ENCODE results near the gene FBXO30.

FBXO30 gene

GRCh38 chr6:145798530-145798929 lies 16.1 kb downstream of the FBXO30 start:
- no peak overlapping the region for H3K4me2 ChIP-seq (ENCODE audit: insufficient read depth, low read length, poor library complexity, severe bottlenecking)
- no peak overlapping the region for H3K23ac ChIP-seq (ENCODE audit: low read depth, low read length, poor library complexity)
- H3K9ac ChIP-seq (ENCODE audit: low read depth, low read length, poor library complexity) = no peak overlapping the region
- no peak overlapping the region for H2BK5ac ChIP-seq (ENCODE audit: low read length)
- no peak overlapping the region for H4K91ac ChIP-seq (ENCODE audit: low read depth, low read length, poor library complexity)
- no peak overlapping the region for H2BK120ac ChIP-seq (ENCODE audit: low read depth, low read length)
- no peak overlapping the region for H2AFZ ChIP-seq (ENCODE audit: low read length)
- H3K4me1 ChIP-seq (ENCODE audit: control insufficient read depth in 2 of 2, insufficient read depth in 1 of 2, low read depth in 1 of 2, low read length in 2 of 2) = no peaks in the 10 kb centered on the region
- no peak overlapping the region for H3K4ac ChIP-seq (ENCODE audit: low read length)
- H2BK12ac ChIP-seq (ENCODE audit: low read length) = no peak overlapping the region
- H3K9me3 ChIP-seq (replicated peaks in 1 of 2; ENCODE audit: control insufficient read depth in 2 of 2, insufficient read depth in 1 of 2, low read depth in 1 of 2, low read length in 2 of 2) = no peaks in the 10 kb centered on the region
- H2AK5ac ChIP-seq (ENCODE audit: low read depth, low read length) = no peak overlapping the region
- H3K18ac ChIP-seq (ENCODE audit: low read length) = no peak overlapping the region
- no peak overlapping the region for H3K4me3 ChIP-seq (ENCODE audit: low read length in 2 of 2)
- no peak overlapping the region for H2BK15ac ChIP-seq (ENCODE audit: low read length)
- no peak overlapping the region for H4K8ac ChIP-seq (ENCODE audit: low read depth, low read length)
- WGBS, 2 donors (ENCODE audit: extremely low coverage in 2 of 2, insufficient read length in 2 of 2, insufficient replicate concordance in 1 of 2) = no CpG with 5 or more reads among the region's 2 CpGs
- no peaks in the 10 kb centered on the region for H3K27me3 ChIP-seq (ENCODE audit: control insufficient read depth in 3 of 3, insufficient read depth in 3 of 3, low read depth in 1 of 3, low read length in 3 of 3)
- H3K36me3 ChIP-seq (replicated peaks in 1 of 2; ENCODE audit: control insufficient read depth in 2 of 2, insufficient read depth in 2 of 2, low read length in 2 of 2) = peaks cover 6 to 70% of the 10 kb centered on the region in 2 donors
- H3K79me1 ChIP-seq (ENCODE audit: low read depth, low read length) = no peaks in the 10 kb centered on the region
- no peak overlapping the region for H3K27ac ChIP-seq (replicated peaks; ENCODE audit: low read length)
- H3K14ac ChIP-seq (ENCODE audit: low read length) = no peak overlapping the region
- DNase-seq (ENCODE audit: low spot score) = no peak

- peaks cover 7% of the 10 kb centered on the region for H3K79me1 ChIP-seq (ENCODE audit: low read depth, low read length)
- WGBS, 2 donors (ENCODE audit: extremely low coverage in 2 of 2, insufficient read length in 2 of 2, insufficient replicate concordance in 1 of 2) = no CpG with 5 or more reads among the region's 3 CpGs
- H2BK12ac ChIP-seq (ENCODE audit: low read length) = no peak overlapping the region
- no peak overlapping the region for H3K9ac ChIP-seq (ENCODE audit: low read depth, low read length, poor library complexity)
- no peak overlapping the region for H2BK120ac ChIP-seq (ENCODE audit: low read depth, low read length)
- H3K4ac ChIP-seq (ENCODE audit: low read length) = no peak overlapping the region
- no peaks in the 10 kb centered on the region for H3K27me3 ChIP-seq (ENCODE audit: control insufficient read depth in 3 of 3, insufficient read depth in 3 of 3, low read depth in 1 of 3, low read length in 3 of 3)
- no peak overlapping the region for H3K27ac ChIP-seq (replicated peaks; ENCODE audit: low read length)
- no peak overlapping the region for H3K4me3 ChIP-seq (ENCODE audit: low read length in 2 of 2)
- DNase-seq (ENCODE audit: low spot score) = no peak
- peaks cover 10 to 23% of the 10 kb centered on the region in 2 donors for H3K36me3 ChIP-seq (replicated peaks in 1 of 2; ENCODE audit: control insufficient read depth in 2 of 2, insufficient read depth in 2 of 2, low read length in 2 of 2)
- H3K23ac ChIP-seq (ENCODE audit: low read depth, low read length, poor library complexity) = no peak overlapping the region
- H2BK15ac ChIP-seq (ENCODE audit: low read length) = no peak overlapping the region
- no peak overlapping the region for H4K8ac ChIP-seq (ENCODE audit: low read depth, low read length)
- no peak overlapping the region for H2AFZ ChIP-seq (ENCODE audit: low read length)
- H3K9me3 ChIP-seq (replicated peaks in 1 of 2; ENCODE audit: control insufficient read depth in 2 of 2, insufficient read depth in 1 of 2, low read depth in 1 of 2, low read length in 2 of 2) = peaks cover 10 to 24% of the 10 kb centered on the region in 2 donors
- H2AK5ac ChIP-seq (ENCODE audit: low read depth, low read length) = no peak overlapping the region
- H3K4me1 ChIP-seq (ENCODE audit: control insufficient read depth in 2 of 2, insufficient read depth in 1 of 2, low read depth in 1 of 2, low read length in 2 of 2) = no peaks in the 10 kb centered on the region
- H3K4me2 ChIP-seq (ENCODE audit: insufficient read depth, low read length, poor library complexity, severe bottlenecking) = no peak overlapping the region
- H4K91ac ChIP-seq (ENCODE audit: low read depth, low read length, poor library complexity) = no peak overlapping the region
- no peak overlapping the region for H3K18ac ChIP-seq (ENCODE audit: low read length)
- H2BK5ac ChIP-seq (ENCODE audit: low read length) = no peak overlapping the region
- H3K14ac ChIP-seq (ENCODE audit: low read length) = no peak overlapping the region
Measured at GRCh38 chr6:145789443-145789842, 25.2 kb downstream of the FBXO30 start.

DNA sequence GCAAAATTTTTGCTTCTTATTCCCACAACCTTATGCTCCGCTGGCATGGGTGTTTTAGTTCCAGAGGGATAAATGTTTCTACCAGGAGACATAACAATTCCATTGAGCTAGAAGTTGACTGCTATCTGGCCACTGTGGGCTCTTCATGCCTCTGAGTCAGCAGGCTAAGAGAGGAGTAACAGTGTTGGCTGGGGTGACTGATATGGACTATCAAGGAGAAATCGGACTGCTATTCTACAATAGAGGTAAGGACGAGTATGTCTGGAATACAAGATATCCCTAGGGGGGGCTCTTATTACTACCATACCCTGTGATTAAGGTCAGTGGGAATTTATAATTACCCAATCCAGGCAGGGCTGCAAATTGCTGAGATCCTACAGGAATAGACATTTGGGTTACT lies 26.9 kb downstream of the FBXO30 start:
- no peak overlapping the region for H2AFZ ChIP-seq (ENCODE audit: low read length)
- peaks cover 7% of the 10 kb centered on the region for H3K79me1 ChIP-seq (ENCODE audit: low read depth, low read length)
- peaks cover 10 to 18% of the 10 kb centered on the region in 2 donors for H3K9me3 ChIP-seq (replicated peaks in 1 of 2; ENCODE audit: control insufficient read depth in 2 of 2, insufficient read depth in 1 of 2, low read depth in 1 of 2, low read length in 2 of 2)
- H3K14ac ChIP-seq (ENCODE audit: low read length) = no peak overlapping the region
- H3K4me3 ChIP-seq (ENCODE audit: low read length in 2 of 2) = no peak overlapping the region
- H2BK15ac ChIP-seq (ENCODE audit: low read length) = no peak overlapping the region
- no peak overlapping the region for H3K23ac ChIP-seq (ENCODE audit: low read depth, low read length, poor library complexity)
- H3K4ac ChIP-seq (ENCODE audit: low read length) = no peak overlapping the region
- no peaks in the 10 kb centered on the region for H3K27me3 ChIP-seq (ENCODE audit: control insufficient read depth in 3 of 3, insufficient read depth in 3 of 3, low read depth in 1 of 3, low read length in 3 of 3)
- H3K27ac ChIP-seq (replicated peaks; ENCODE audit: low read length) = no peak overlapping the region
- no CpG with 5 or more reads among the region's 3 CpGs for WGBS, 2 donors (ENCODE audit: extremely low coverage in 2 of 2, insufficient read length in 2 of 2, insufficient replicate concordance in 1 of 2)
- DNase-seq (ENCODE audit: low spot score) = no peak
- no peaks in the 10 kb centered on the region for H3K4me1 ChIP-seq (ENCODE audit: control insufficient read depth in 2 of 2, insufficient read depth in 1 of 2, low read depth in 1 of 2, low read length in 2 of 2)
- no peak overlapping the region for H2BK120ac ChIP-seq (ENCODE audit: low read depth, low read length)
- no peak overlapping the region for H2AK5ac ChIP-seq (ENCODE audit: low read depth, low read length)
- no peak overlapping the region for H3K4me2 ChIP-seq (ENCODE audit: insufficient read depth, low read length, poor library complexity, severe bottlenecking)
- H2BK5ac ChIP-seq (ENCODE audit: low read length) = no peak overlapping the region
- H4K8ac ChIP-seq (ENCODE audit: low read depth, low read length) = no peak overlapping the region
- no peak overlapping the region for H3K18ac ChIP-seq (ENCODE audit: low read length)
- no peak overlapping the region for H2BK12ac ChIP-seq (ENCODE audit: low read length)
- no peak overlapping the region for H3K9ac ChIP-seq (ENCODE audit: low read depth, low read length, poor library complexity)
- H3K36me3 ChIP-seq (replicated peaks in 1 of 2; ENCODE audit: control insufficient read depth in 2 of 2, insufficient read depth in 2 of 2, low read length in 2 of 2) = peaks cover 10 to 17% of the 10 kb centered on the region in 2 donors
- H4K91ac ChIP-seq (ENCODE audit: low read depth, low read length, poor library complexity) = no peak overlapping the region

DNA sequence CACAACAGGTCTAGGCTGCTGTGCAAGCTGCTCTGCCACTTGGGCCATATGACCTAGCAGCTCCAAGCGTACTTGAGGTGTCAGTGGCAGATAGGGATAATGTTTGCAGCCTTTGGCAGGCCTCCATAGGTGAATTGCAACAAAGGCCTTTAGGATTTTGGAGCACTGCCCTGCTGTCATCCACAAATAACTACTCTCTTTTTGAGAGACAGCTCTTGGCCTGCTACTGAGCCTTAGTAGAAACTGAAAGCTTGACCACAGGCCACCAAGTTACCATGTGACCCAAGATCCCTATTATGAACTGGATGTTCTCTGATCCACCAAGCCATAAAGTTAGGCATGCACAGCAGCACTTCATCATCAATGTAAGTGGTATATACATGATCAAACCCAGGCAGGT lies 29.9 kb downstream of the FBXO30 start:
- Histone ChIP-seq H2BK12ac (ENCODE audit: low read length) (no peak overlapping the region), H2AFZ (ENCODE audit: low read length) (no peak overlapping the region)

More for the DNA sequence above, 29.9 kb downstream of the FBXO30 start:
- Histone ChIP-seq H3K27ac (replicated peaks; ENCODE audit: low read length) (no peak overlapping the region), H3K18ac (ENCODE audit: low read length) (no peak overlapping the region), H3K4me3 (ENCODE audit: low read length in 2 of 2) (no peak overlapping the region), H2BK5ac (ENCODE audit: low read length) (no peak overlapping the region), H3K27me3 (ENCODE audit: control insufficient read depth in 3 of 3, insufficient read depth in 3 of 3, low read depth in 1 of 3, low read length in 3 of 3) (no peaks in the 10 kb centered on the region), H2AK5ac (ENCODE audit: low read depth, low read length) (no peak overlapping the region), H3K9ac (ENCODE audit: low read depth, low read length, poor library complexity) (no peak overlapping the region), H3K23ac (ENCODE audit: low read depth, low read length, poor library complexity) (no peak overlapping the region), H3K4ac (ENCODE audit: low read length) (no peak overlapping the region), H3K14ac (ENCODE audit: low read length) (no peak overlapping the region), H3K4me2 (ENCODE audit: insufficient read depth, low read length, poor library complexity, severe bottlenecking) (no peak overlapping the region), H3K36me3 (replicated peaks in 1 of 2; ENCODE audit: control insufficient read depth in 2 of 2, insufficient read depth in 2 of 2, low read length in 2 of 2) (peaks cover 8 to 13% of the 10 kb centered on the region in 2 donors), H4K8ac (ENCODE audit: low read depth, low read length) (no peak overlapping the region), H2BK15ac (ENCODE audit: low read length) (no peak overlapping the region), H2BK120ac (ENCODE audit: low read depth, low read length) (no peak overlapping the region), H3K9me3 (replicated peaks in 1 of 2; ENCODE audit: control insufficient read depth in 2 of 2, insufficient read depth in 1 of 2, low read depth in 1 of 2, low read length in 2 of 2) (peaks cover 8 to 11% of the 10 kb centered on the region in 2 donors), H4K91ac (ENCODE audit: low read depth, low read length, poor library complexity) (no peak overlapping the region), H3K79me1 (ENCODE audit: low read depth, low read length) (no peaks in the 10 kb centered on the region), H3K4me1 (ENCODE audit: control insufficient read depth in 2 of 2, insufficient read depth in 1 of 2, low read depth in 1 of 2, low read length in 2 of 2) (no peaks in the 10 kb centered on the region)
- no CpG with 5 or more reads among the region's 1 CpG for WGBS, 2 donors (ENCODE audit: extremely low coverage in 2 of 2, insufficient read length in 2 of 2, insufficient replicate concordance in 1 of 2)
- no peak for DNase-seq (ENCODE audit: low spot score)

Data from neuronal stem cell (in vitro differentiated cells).